Activated naive CD4-positive, alpha-beta T cell treated with Interleukin-2 at 50 U/mL for 16 hours (primary cell): Measurements from ENCODE around the gene SLC26A2.

Experiments
- DNase-seq: peaks from one replicate; pipeline ENCODE4 v3.0.0-alpha.2; 2020

SLC26A2 gene

GRCh38 chr5:149960272-149961185 lies at the start of gene SLC26A2:
SLC26A2 (plus strand) TSS chr5:149960758; CDS start chr5:149977653, 16,895 bp downstream.
- peak; percentile 94 for DNase-seq

- DNase-seq: no peak
Measured at GRCh38 chr5:149911031-149911430, 49.5 kb upstream of the SLC26A2 start.

GRCh38 chr5:149912226-149912871 lies 48.2 kb upstream of the SLC26A2 start:
- DNase-seq: no peak

GRCh38 chr5:149913436-149914419 lies 46.8 kb upstream of the SLC26A2 start:
- DNase-seq: no peak

GRCh38 chr5:149915392-149916260 lies 44.9 kb upstream of the SLC26A2 start:
- DNase-seq: no peak

- no peak for DNase-seq
Measured at GRCh38 chr5:149916334-149917072, 44.1 kb upstream of the SLC26A2 start.

GRCh38 chr5:149917073-149917676 lies 43.4 kb upstream of the SLC26A2 start:
- no peak for DNase-seq

GRCh38 chr5:149921597-149921996 lies 39.0 kb upstream of the SLC26A2 start:
- no peak for DNase-seq

GRCh38 chr5:149922950-149923349 lies 37.6 kb upstream of the SLC26A2 start:
- no peak for DNase-seq

- DNase-seq: no peak
Measured at GRCh38 chr5:149924486-149924885, 36.1 kb upstream of the SLC26A2 start.

GRCh38 chr5:149930043-149930748 lies 30.4 kb upstream of the SLC26A2 start:
- no peak for DNase-seq

- DNase-seq: no peak
Measured at GRCh38 chr5:149930749-149931574, 29.6 kb upstream of the SLC26A2 start.

GRCh38 chr5:149931992-149932436 lies 28.5 kb upstream of the SLC26A2 start:
- no peak for DNase-seq

- no peak for DNase-seq
Measured at GRCh38 chr5:149932445-149933350, 27.9 kb upstream of the SLC26A2 start.

- no peak for DNase-seq
Measured at GRCh38 chr5:149935431-149935901, 25.1 kb upstream of the SLC26A2 start.

- no peak for DNase-seq
Measured at GRCh38 chr5:149936044-149936699, 24.4 kb upstream of the SLC26A2 start.

GRCh38 chr5:149936700-149937091 lies 23.9 kb upstream of the SLC26A2 start:
- no peak for DNase-seq
